Chondrocyte (in vitro differentiated cells): ENCODE results near the gene KIF1A. TPM values are rescaled to one million over a fixed set of nuclear protein-coding genes. Genes with fewer than 3 reads are reported as not detected.

Source experiments
- DNase-seq: peaks from one replicate; pipeline ENCODE4 v3.0.0; 2021; ENCODE audit warnings: mixed read lengths, low spot score
- H3K27ac Mint-ChIP-seq: one replicate; pipeline ENCODE4 v1.8.0; 2021; ENCODE audit warnings: mild to moderate bottlenecking, moderate library complexity, mixed read lengths; ENCODE audit not compliant: unreplicated experiment
- H3K27me3 Mint-ChIP-seq: 2 replicates; pipeline ENCODE4 v1.8.0; 2021; ENCODE audit warnings: low read depth, mixed read lengths
- H3K36me3 Mint-ChIP-seq: 2 replicates; pipeline ENCODE4 v1.8.0; 2021; ENCODE audit warnings: low read depth, mixed read lengths
- H3K4me1 Mint-ChIP-seq: 2 replicates; pipeline ENCODE4 v1.8.0; 2021; ENCODE audit warnings: low read depth, mild to moderate bottlenecking, mixed read lengths
- H3K4me3 Mint-ChIP-seq: one replicate; pipeline ENCODE4 v1.8.0; 2021; ENCODE audit warnings: mild to moderate bottlenecking, moderate library complexity, mixed read lengths; ENCODE audit not compliant: unreplicated experiment
- H3K9me3 Mint-ChIP-seq: 2 replicates; pipeline ENCODE4 v1.8.0; 2021; ENCODE audit warnings: low read depth, mixed read lengths
- CTCF ChIP-seq: fragments of 200-600 bp; sonication (generic); IDR thresholded peaks from 2 replicates; pipeline ENCODE4 v1.5.0; 2021; ENCODE audit warnings: antibody characterized with exemption, mild to moderate bottlenecking, moderate library complexity
- total RNA-seq: library from RNA; stranded (reverse); gene quantifications from 3 replicates; pipeline ENCODE4 v1.2.1, GENCODE V29; 2021

KIF1A gene
- total RNA-seq, 1 donor from 2014 or later: 60.0 TPM

GRCh38 chr2:240760576-240761246 is 59.3 kb downstream of the KIF1A start:
- Mint-ChIP-seq H3K27ac (no peak overlapping the region), H3K4me3 (no peak overlapping the region), H3K9me3 (no peaks in the 10 kb centered on the region), H3K4me1 (no peaks in the 10 kb centered on the region), H3K27me3 (no peaks in the 10 kb centered on the region), H3K36me3 (peaks cover 9% of the 10 kb centered on the region)
- no peak for DNase-seq
- no peak for TF ChIP-seq CTCF

- Mint-ChIP-seq H3K4me3 (no peak overlapping the region), H3K27ac (no peak overlapping the region), H3K36me3 (peaks cover 9% of the 10 kb centered on the region), H3K9me3 (no peaks in the 10 kb centered on the region), H3K27me3 (no peaks in the 10 kb centered on the region), H3K4me1 (no peaks in the 10 kb centered on the region)
- DNase-seq: no peak
- no peak for TF ChIP-seq CTCF
These were observed 59.9 kb downstream of the KIF1A start for GRCh38 chr2:240760121-240760520.

- H3K27me3 Mint-ChIP-seq: no peaks in the 10 kb centered on the region
- no peak for TF ChIP-seq CTCF
- no peak overlapping the region for H3K4me3 Mint-ChIP-seq
- no peak for DNase-seq
- peaks cover 9% of the 10 kb centered on the region for H3K36me3 Mint-ChIP-seq
- H3K4me1 Mint-ChIP-seq: no peaks in the 10 kb centered on the region
- no peak overlapping the region for H3K27ac Mint-ChIP-seq
- H3K9me3 Mint-ChIP-seq: no peaks in the 10 kb centered on the region
These were observed 60.6 kb downstream of the KIF1A start for GRCh38 chr2:240759459-240759858.

GRCh38 chr2:240757086-240757614 is 62.9 kb downstream of the KIF1A start:
- Mint-ChIP-seq H3K9me3 (no peaks in the 10 kb centered on the region), H3K4me1 (no peaks in the 10 kb centered on the region), H3K27me3 (no peaks in the 10 kb centered on the region), H3K4me3 (no peak overlapping the region), H3K36me3 (peaks cover 10% of the 10 kb centered on the region), H3K27ac (no peak overlapping the region)
- TF ChIP-seq CTCF: no peak
- no peak for DNase-seq

GRCh38 chr2:240752209-240752608 is 67.8 kb downstream of the KIF1A start:
- H3K4me3 Mint-ChIP-seq: no peak overlapping the region
- TF ChIP-seq CTCF: no peak
- H3K27ac Mint-ChIP-seq: no peak overlapping the region
- H3K4me1 Mint-ChIP-seq: no peaks in the 10 kb centered on the region
- DNase-seq: no peak
- H3K36me3 Mint-ChIP-seq: peaks cover 1% of the 10 kb centered on the region
- no peaks in the 10 kb centered on the region for H3K9me3 Mint-ChIP-seq
- H3K27me3 Mint-ChIP-seq: no peaks in the 10 kb centered on the region
